Limb (tissue), 2 donors: ENCODE results near the gene LYRM1.

Experiments
- DNase-seq, 2 donors: peaks; one replicate each; pipeline ENCODE4 v3.0.0-alpha.2; 2016; ENCODE audit errors: extremely low spot score in 2 of 2

Gene LYRM1

GRCh38 chr16:20871941-20872815, 28.4 kb upstream of the LYRM1 start:
- no peak for DNase-seq

- DNase-seq: no peak
These were observed 27.2 kb upstream of the LYRM1 start for GRCh38 chr16:20873331-20873730.

GRCh38 chr16:20874088-20874581, 26.4 kb upstream of the LYRM1 start:
- DNase-seq: no peak

GRCh38 chr16:20875355-20875650, 25.3 kb upstream of the LYRM1 start:
- no peak for DNase-seq

GRCh38 chr16:20878682-20879147, 21.9 kb upstream of the LYRM1 start:
- DNase-seq: no peak

GRCh38 chr16:20879175-20880040, 21.2 kb upstream of the LYRM1 start:
- DNase-seq: no peak

GRCh38 chr16:20880867-20881502, 19.6 kb upstream of the LYRM1 start:
- no peak for DNase-seq

- DNase-seq: no peak
These were observed 19.1 kb upstream of the LYRM1 start for GRCh38 chr16:20881503-20881878.

GRCh38 chr16:20883554-20884239, 16.9 kb upstream of the LYRM1 start:
- no peak for DNase-seq

- DNase-seq: no peak
These were observed 16.4 kb upstream of the LYRM1 start for GRCh38 chr16:20884240-20884556.

GRCh38 chr16:20886320-20886719, 14.3 kb upstream of the LYRM1 start:
- DNase-seq: no peak

- DNase-seq: no peak
These were observed 13.4 kb upstream of the LYRM1 start for GRCh38 chr16:20887207-20887606.

GRCh38 chr16:20889625-20890275, 10.8 kb upstream of the LYRM1 start:
- DNase-seq: no peak

- DNase-seq: no peak
These were observed 6.2 kb upstream of the LYRM1 start for GRCh38 chr16:20894388-20894787.

GRCh38 chr16:20897253-20897897, 3.2 kb upstream of the LYRM1 start:
- DNase-seq: no peak

- no peak for DNase-seq
These were observed 2.6 kb upstream of the LYRM1 start for GRCh38 chr16:20897922-20898321.

- DNase-seq: no peak
These were observed 1.5 kb upstream of the LYRM1 start for GRCh38 chr16:20899071-20899470.

- no peak for DNase-seq
These were observed 883 bp upstream of the LYRM1 start for GRCh38 chr16:20899477-20900298.

- DNase-seq: no peak
These were observed 481 bp downstream of the LYRM1 start for GRCh38 chr16:20901068-20901435.
